Measurements from ENCODE around the gene TTL. TPM values are rescaled to one million over a fixed set of nuclear protein-coding genes. Genes with fewer than 3 reads are reported as not detected.

The TTL gene
- total RNA-seq, 1 donor = 63.9 TPM

DNA sequence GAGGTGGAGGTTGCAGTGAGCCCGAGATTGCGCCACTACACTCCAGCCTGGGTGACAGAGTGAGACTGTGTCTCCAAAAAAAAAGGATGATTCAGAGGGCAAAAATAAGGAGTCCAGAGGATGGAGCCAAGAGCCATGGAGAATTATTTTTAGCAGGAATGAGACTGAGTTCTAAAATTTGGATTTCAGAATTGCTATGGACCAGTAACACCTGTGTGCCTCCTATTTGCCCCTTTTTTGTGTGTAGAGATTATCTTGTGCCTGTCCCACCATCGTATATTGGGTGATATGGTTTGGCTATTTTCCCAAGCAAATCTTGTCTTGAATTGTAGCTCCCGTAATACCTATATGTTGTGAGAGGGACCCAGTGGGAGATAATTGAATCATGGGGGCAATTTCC is 32.1 kb upstream of the TTL start:
- TF ChIP-seq, protein P1, sequence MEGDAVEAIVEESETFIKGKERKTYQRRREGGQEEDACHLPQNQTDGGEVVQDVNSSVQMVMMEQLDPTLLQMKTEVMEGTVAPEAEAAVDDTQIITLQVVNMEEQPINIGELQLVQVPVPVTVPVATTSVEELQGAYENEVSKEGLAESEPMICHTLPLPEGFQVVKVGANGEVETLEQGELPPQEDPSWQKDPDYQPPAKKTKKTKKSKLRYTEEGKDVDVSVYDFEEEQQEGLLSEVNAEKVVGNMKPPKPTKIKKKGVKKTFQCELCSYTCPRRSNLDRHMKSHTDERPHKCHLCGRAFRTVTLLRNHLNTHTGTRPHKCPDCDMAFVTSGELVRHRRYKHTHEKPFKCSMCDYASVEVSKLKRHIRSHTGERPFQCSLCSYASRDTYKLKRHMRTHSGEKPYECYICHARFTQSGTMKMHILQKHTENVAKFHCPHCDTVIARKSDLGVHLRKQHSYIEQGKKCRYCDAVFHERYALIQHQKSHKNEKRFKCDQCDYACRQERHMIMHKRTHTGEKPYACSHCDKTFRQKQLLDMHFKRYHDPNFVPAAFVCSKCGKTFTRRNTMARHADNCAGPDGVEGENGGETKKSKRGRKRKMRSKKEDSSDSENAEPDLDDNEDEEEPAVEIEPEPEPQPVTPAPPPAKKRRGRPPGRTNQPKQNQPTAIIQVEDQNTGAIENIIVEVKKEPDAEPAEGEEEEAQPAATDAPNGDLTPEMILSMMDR (IDR thresholded peaks at IDR 0.05; ENCODE audit: insufficient read depth, low read depth, low read length) = no peak
- DNase-seq (ENCODE audit: low read depth) = no peak
- no peak overlapping the region for H3K4me3 ChIP-seq (ENCODE audit: low read depth, low read length)

DNA sequence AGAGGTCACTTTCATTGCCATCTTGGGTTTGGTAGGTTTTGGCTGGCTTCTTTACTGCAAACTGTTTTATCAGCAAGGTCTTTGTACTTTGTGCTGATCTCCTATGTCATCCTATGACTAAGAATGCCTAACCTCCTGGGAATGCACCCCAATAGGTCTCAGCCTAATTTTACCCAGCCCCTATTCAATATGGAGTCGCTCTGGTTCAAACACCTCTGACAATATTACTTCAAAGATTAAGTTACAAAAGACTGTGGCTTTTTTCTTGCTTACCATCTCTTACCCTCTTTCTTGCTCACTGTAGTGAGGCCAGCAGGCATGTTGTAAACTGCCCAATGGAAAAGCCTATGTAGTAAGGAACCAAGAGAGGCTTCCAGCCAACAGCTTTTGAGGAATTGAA is 30.6 kb upstream of the TTL start:
- H3K4me3 ChIP-seq (ENCODE audit: low read depth, low read length) = no peak overlapping the region
- TF ChIP-seq, protein P1 (IDR thresholded peaks at IDR 0.05; ENCODE audit: insufficient read depth, low read depth, low read length) = no peak
- DNase-seq (ENCODE audit: low read depth) = no peak

DNA sequence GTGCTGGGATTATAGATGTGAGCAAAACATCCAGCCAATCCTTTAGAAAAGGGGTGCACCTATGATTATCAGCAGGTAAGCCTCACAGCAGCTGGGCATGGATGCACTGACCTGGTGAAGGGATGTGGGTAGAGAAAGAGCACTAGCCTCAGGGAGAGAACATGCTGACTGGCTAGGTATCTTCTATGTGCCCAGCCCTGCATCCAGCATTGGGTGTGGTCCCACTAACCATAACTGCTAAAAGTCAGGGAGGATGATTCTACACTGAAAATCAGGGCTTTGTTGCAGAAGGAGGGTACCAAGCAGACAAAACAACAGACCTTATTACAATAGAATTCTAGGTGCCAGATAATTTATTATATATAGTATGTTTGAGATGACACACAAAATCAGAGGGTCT is 27.4 kb upstream of the TTL start:
- H3K4me3 ChIP-seq (ENCODE audit: low read depth, low read length) = no peak overlapping the region
- TF ChIP-seq, protein P1 (IDR thresholded peaks at IDR 0.05; ENCODE audit: insufficient read depth, low read depth, low read length) = no peak
- no peak for DNase-seq (ENCODE audit: low read depth)

DNA sequence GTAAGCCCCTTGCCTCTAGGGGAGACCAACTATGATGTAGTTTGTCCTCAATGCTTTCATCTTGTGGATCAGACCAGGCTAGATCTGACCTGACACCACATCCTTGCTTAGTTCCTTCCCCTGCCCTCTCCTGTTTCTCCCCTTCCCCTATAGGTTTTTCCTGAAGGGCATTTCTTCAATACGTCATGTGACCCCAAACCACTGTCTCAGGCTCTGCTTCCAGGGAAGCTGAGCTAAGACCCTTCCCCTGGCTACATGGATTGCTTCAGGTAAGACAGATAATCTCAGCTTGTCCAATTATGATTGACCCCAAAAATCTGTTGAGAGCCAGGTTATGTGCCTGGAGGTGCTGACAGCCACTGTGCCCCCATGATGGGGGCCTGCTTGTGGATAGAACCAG is 22.6 kb upstream of the TTL start:
- DNase-seq (ENCODE audit: low read depth) = no peak
- no peak overlapping the region for H3K4me3 ChIP-seq (ENCODE audit: low read depth, low read length)
- TF ChIP-seq, protein P1 (IDR thresholded peaks at IDR 0.05; ENCODE audit: insufficient read depth, low read depth, low read length) = no peak

DNA sequence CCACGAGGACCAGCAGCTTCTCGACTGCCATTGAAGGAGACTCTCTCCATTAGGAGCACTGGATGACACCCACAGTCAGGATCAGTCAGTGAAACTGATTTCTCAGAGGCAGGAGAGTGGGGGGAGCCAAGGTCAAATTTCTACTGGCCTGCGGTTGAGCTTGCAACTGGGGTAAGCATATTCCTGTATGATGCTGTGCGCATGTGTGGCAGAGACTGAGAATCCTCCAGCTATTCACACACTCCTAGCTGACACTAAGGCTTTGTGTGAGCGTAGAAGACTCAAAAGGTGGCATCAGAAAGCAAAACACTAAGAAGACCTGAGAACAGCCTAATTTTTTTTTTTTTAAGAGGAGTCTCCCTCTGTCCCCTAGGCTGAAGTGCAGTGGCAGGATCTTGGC is 19.8 kb upstream of the TTL start:
- DNase-seq (ENCODE audit: low read depth) = no peak
- no peak overlapping the region for H3K4me3 ChIP-seq (ENCODE audit: low read depth, low read length)
- TF ChIP-seq, protein P1 (IDR thresholded peaks at IDR 0.05; ENCODE audit: insufficient read depth, low read depth, low read length) = no peak

DNA sequence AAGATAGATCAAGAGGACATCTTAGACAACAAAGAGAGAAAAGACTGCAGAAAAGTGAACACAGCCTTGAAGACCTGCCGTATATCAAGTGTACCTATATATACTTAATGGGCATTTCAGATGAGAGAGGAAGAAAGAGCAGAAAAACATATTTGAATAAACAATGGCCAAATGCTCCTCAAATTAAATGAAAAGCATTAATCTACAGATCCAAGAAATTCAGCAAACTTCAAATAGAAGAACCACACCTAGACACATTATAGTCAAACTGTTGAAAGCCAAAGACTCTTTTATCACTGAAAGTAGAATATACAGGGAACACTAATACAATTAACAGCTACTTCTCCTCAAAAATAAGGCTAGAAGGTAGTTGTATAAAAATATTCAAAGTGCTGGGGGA is 18.7 kb upstream of the TTL start:
- H3K4me3 ChIP-seq (ENCODE audit: low read depth, low read length) = no peak overlapping the region
- no peak for DNase-seq (ENCODE audit: low read depth)
- TF ChIP-seq, protein P1 (IDR thresholded peaks at IDR 0.05; ENCODE audit: insufficient read depth, low read depth, low read length) = no peak

DNA sequence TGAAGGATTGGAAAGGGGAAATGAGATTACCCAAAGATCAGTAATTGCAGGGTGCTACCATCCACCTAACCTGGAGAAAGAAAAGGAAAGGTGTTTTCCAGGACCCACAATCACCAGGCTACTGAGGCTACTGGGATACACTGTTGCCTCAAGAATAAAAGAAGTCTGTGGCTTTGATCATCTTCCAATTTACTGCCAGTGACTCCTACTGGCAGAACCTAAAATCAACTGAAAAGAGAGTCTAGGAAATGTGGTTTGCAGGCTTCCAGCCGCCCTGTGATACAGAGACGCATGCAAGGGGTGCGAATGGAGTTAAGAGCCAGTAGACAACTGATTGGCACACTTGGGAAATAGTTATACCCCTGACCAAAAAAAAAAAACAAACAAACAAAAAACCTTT is 16.6 kb upstream of the TTL start:
- peak; percentile 15 for DNase-seq (ENCODE audit: low read depth)
- no peak overlapping the region for H3K4me3 ChIP-seq (ENCODE audit: low read depth, low read length)
- TF ChIP-seq, protein P1 (IDR thresholded peaks at IDR 0.05; ENCODE audit: insufficient read depth, low read depth, low read length) = peak; percentile 40
